ENCODE measurements around the gene WDFY4. TPM values are rescaled to one million over a fixed set of nuclear protein-coding genes. Genes with fewer than 3 reads are reported as not detected.

Gene WDFY4
- total and polyA plus RNA-seq, 7 donors: 0.23 to 1.3 (median 0.69) TPM

DNA sequence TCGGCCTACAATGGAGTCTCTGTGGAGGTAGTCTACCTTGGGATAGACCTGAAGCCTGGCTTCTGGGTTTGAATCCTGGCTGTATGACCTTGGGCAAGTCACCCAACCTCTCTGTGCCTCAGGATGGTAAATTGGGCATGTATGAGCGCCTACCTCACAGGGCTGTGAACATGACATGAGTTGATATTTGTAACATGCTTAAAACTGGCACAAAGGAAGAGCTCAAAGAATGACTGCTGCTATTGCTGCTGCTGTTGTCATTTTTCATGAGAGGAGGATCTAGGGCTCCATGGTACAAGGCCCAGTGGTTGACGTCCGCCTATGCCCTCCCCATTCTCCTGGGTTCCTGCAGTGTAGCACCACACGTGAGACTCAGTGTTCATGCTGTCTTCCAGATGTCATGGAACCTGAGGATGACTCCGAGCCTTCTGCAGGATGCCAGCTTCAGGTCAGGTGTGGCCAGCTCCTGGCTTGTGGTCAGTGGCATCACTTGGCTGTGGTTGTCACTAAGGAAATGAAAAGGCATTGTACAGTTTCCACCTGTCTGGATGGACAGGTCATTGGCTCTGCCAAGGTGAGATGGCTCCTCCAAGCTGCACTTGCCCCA is 95.0 kb downstream of the WDFY4 start:
- no peak overlapping the region for H3K27ac ChIP-seq
- H3K27me3 ChIP-seq (ENCODE audit: insufficient read depth in 3 of 3, low read length in 2 of 3): peaks cover 0 to 2% (median 0%) of the 10 kb centered on the region in 3 donors
- intact Hi-C loops (cut with DNase I): no loop called here
- H3K9me3 ChIP-seq: no peaks in the 10 kb centered on the region
- 86 to 87% (median 87%) methylated on average over 6 of the region's 6 CpGs for WGBS, 3 donors
- DNase-seq: no peak
- no peaks in the 10 kb centered on the region for H3K4me1 ChIP-seq
- ATAC-seq: no peak
- TF ChIP-seq, protein P1, sequence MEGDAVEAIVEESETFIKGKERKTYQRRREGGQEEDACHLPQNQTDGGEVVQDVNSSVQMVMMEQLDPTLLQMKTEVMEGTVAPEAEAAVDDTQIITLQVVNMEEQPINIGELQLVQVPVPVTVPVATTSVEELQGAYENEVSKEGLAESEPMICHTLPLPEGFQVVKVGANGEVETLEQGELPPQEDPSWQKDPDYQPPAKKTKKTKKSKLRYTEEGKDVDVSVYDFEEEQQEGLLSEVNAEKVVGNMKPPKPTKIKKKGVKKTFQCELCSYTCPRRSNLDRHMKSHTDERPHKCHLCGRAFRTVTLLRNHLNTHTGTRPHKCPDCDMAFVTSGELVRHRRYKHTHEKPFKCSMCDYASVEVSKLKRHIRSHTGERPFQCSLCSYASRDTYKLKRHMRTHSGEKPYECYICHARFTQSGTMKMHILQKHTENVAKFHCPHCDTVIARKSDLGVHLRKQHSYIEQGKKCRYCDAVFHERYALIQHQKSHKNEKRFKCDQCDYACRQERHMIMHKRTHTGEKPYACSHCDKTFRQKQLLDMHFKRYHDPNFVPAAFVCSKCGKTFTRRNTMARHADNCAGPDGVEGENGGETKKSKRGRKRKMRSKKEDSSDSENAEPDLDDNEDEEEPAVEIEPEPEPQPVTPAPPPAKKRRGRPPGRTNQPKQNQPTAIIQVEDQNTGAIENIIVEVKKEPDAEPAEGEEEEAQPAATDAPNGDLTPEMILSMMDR (IDR thresholded peaks at IDR 0.05): no peak
- no peaks in the 10 kb centered on the region for H3K36me3 ChIP-seq (ENCODE audit: insufficient read depth in 1 of 2, low read depth in 1 of 2)
- H3K4me3 ChIP-seq: no peak overlapping the region

DNA sequence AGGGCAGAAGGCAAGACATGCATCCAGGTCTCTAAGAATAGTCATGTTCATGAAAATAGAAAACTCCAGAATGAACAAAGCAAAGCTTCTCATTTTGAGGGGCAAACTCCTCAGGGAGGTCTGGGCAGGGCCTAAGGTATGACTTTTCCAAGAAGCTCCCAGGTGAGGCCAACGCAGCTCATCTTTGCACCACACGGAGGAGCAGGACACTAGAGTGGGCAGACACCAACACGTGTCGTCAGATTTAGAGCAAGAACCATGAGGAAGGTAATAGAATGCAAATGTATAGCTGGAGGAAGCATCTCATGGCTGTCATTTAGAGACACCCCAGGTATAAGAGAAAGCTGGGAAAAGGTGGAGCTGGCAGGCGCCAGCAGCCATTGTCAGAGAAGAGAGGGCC is 95.7 kb downstream of the WDFY4 start:
- ATAC-seq (no peak), DNase-seq (no peak)
- H3K9me3 ChIP-seq: no peaks in the 10 kb centered on the region
- no peak overlapping the region for H3K27ac ChIP-seq
- no peaks in the 10 kb centered on the region for H3K27me3 ChIP-seq (ENCODE audit: insufficient read depth in 3 of 3, low read length in 2 of 3)
- H3K36me3 ChIP-seq (ENCODE audit: insufficient read depth in 1 of 2, low read depth in 1 of 2): no peaks in the 10 kb centered on the region
- 87 to 93% (median 92%) methylated on average over 5 of the region's 5 CpGs for WGBS, 3 donors
- no peak overlapping the region for H3K4me3 ChIP-seq
- intact Hi-C loops (cut with DNase I): no loop called here
- no peaks in the 10 kb centered on the region for H3K4me1 ChIP-seq
- TF ChIP-seq, protein P1 (IDR thresholded peaks at IDR 0.05): no peak

DNA sequence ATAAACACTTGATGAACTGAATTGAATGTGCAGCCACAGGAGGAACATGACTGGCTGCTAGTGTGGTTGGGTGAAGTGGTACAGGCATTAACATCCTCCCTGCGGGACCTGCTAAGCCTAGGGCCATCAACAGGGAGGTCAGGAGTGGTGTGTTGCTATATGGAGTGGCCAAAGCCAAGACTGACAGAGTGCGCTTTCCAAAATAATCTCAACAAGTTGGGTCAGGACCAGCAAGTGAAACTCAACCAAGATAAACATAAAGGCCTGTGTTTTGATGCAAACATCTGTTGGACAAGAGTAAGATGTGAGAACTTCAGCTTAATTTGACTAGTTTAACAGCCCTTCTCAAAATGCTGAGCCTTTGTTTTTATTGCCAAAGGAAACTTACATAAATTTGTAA is 97.7 kb downstream of the WDFY4 start:
- Histone ChIP-seq H3K4me3 (no peak overlapping the region), H3K4me1 (no peaks in the 10 kb centered on the region), H3K36me3 (ENCODE audit: insufficient read depth in 1 of 2, low read depth in 1 of 2) (no peaks in the 10 kb centered on the region), H3K27ac (no peak overlapping the region), H3K9me3 (no peaks in the 10 kb centered on the region), H3K27me3 (ENCODE audit: insufficient read depth in 3 of 3, low read length in 2 of 3) (no peaks in the 10 kb centered on the region)
- 73 to 83% (median 73%) methylated on average over 2 of the region's 2 CpGs for WGBS, 3 donors
- intact Hi-C loops (cut with DNase I): no loop called here
- DNase-seq (no peak), ATAC-seq (no peak)
- TF ChIP-seq, protein P1 (IDR thresholded peaks at IDR 0.05): no peak

DNA sequence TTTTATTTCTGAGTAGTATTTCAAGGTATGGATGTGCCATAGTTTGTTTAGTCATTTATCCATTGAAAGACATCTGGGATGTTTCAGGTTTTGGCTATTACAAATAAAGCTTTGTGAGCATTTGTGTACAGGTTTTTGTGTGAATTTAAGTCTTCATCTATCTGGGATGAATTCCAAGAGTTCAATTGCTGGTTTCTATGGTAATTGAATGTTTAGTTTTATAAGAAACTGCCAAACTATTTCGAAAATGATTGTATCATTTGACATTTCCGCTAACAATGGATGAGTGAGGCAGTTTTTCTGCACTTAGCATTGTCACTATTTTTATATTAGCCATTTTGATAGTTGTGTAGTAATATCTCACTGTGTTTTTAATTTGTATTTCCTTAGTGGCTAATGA is 99.4 kb downstream of the WDFY4 start:
- ATAC-seq (no peak), DNase-seq (no peak)
- H3K36me3 ChIP-seq (ENCODE audit: insufficient read depth in 1 of 2, low read depth in 1 of 2): no peaks in the 10 kb centered on the region
- H3K27ac ChIP-seq: no peak overlapping the region
- no peaks in the 10 kb centered on the region for H3K4me1 ChIP-seq
- TF ChIP-seq, protein P1 (IDR thresholded peaks at IDR 0.05): no peak
- no peaks in the 10 kb centered on the region for H3K9me3 ChIP-seq
- no peak overlapping the region for H3K4me3 ChIP-seq
- H3K27me3 ChIP-seq (ENCODE audit: insufficient read depth in 3 of 3, low read length in 2 of 3): no peaks in the 10 kb centered on the region
- intact Hi-C loops (cut with DNase I): no loop called here
- WGBS, 3 donors: 60 to 70% (median 65%) methylated on average over 2 of the region's 2 CpGs

DNA sequence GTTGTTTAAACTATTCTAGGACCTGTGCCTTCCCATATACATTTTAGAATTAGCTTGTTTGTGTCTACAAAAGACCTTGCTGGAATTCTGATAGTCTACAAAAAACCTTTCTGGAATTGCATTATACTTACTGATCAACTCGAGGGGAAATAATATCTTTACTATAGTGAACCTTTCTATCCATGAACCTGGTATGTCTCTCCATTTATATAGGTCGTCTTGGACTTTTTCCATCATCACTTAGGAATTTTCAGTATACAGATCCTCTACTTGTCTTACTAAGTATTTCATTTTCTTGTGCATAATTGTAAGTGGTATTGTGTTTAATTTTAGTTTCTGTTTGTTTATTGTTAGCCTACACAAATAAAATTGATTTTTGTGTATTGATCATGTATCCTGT is 101.1 kb downstream of the WDFY4 start:
- no peaks in the 10 kb centered on the region for H3K27me3 ChIP-seq (ENCODE audit: insufficient read depth in 3 of 3, low read length in 2 of 3)
- no peak overlapping the region for H3K4me3 ChIP-seq
- intact Hi-C loops (cut with DNase I): no loop called here
- 62 to 68% (median 67%) methylated on average over 2 of the region's 2 CpGs for WGBS, 3 donors
- H3K27ac ChIP-seq: no peak overlapping the region
- TF ChIP-seq, protein P1 (IDR thresholded peaks at IDR 0.05): no peak
- no peaks in the 10 kb centered on the region for H3K4me1 ChIP-seq
- no peaks in the 10 kb centered on the region for H3K36me3 ChIP-seq (ENCODE audit: insufficient read depth in 1 of 2, low read depth in 1 of 2)
- DNase-seq (no peak), ATAC-seq (no peak)
- no peaks in the 10 kb centered on the region for H3K9me3 ChIP-seq
